Activated CD8-positive, alpha-beta memory T cell treated with anti-CD3 and anti-CD28 coated beads, Interleukin-2, amount 50 U/mL, for 1 hour (primary cell): ENCODE measurements around the gene TGFBR3L.
"Not testable (repeated sequence)": the region's sequence is repeated elsewhere in the genome, so short reads cannot be mapped to it uniquely, and the experiment has no call there.

Source experiments
- DNase-seq: peaks from one replicate; pipeline ENCODE4 v3.0.0-alpha.2; 2020; ENCODE audit errors: extremely low read depth

Gene TGFBR3L

GRCh38 chr19:7928334-7928706, 13.7 kb downstream of the TGFBR3L start:
- no peak for DNase-seq

DNA sequence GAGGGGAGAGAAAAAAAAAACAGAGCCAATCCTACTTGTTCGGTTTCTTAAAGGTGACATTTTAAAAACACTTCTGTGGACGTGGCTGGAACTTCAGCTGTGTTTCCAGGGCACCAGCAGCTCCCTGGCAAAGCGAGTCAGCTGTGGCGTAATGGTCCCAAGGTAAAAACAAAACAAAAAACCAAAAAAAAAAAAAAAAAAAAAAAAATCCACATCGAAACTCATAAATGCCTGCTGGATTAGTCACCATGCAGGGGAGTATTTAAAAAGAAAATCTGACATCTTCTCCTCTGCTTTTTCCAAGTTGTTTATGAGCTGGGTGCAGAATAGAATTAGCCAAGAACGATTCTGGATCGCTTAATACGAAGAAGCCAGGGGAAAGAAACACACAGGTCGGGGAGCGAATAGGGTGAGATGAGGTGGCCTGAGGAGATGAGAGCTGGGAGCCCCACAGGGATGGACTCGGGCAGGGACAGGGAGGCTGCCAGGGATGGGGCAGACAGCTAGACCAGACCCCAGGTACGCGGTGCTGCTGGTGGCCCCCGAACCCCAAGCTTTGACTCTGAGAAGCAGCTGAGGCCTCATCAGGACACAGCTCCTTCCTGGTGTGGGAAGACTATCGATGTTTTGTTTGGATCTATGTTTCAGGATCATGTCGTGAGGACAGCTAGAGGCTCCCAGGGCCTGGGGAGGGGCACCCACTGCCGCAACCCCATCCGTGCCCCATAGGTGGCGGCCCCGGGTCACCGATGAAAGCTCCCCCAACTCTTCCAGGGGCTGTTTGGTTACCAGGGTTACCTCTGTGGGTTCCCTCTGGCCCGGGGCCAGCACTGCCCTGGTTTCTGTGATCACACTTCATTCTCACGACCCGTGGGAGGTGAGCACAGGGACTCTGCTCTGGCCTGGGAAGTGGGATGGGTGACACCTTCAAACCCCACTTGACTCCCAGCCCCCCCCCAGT, 14.4 kb downstream of the TGFBR3L start:
- DNase-seq, result peak; percentile 57

- DNase-seq, result not testable (repeated sequence)
Observed at GRCh38 chr19:7930030-7930429, 15.4 kb downstream of the TGFBR3L start.

- DNase-seq, result no peak
Observed at GRCh38 chr19:7930765-7931164, 16.1 kb downstream of the TGFBR3L start.

DNA sequence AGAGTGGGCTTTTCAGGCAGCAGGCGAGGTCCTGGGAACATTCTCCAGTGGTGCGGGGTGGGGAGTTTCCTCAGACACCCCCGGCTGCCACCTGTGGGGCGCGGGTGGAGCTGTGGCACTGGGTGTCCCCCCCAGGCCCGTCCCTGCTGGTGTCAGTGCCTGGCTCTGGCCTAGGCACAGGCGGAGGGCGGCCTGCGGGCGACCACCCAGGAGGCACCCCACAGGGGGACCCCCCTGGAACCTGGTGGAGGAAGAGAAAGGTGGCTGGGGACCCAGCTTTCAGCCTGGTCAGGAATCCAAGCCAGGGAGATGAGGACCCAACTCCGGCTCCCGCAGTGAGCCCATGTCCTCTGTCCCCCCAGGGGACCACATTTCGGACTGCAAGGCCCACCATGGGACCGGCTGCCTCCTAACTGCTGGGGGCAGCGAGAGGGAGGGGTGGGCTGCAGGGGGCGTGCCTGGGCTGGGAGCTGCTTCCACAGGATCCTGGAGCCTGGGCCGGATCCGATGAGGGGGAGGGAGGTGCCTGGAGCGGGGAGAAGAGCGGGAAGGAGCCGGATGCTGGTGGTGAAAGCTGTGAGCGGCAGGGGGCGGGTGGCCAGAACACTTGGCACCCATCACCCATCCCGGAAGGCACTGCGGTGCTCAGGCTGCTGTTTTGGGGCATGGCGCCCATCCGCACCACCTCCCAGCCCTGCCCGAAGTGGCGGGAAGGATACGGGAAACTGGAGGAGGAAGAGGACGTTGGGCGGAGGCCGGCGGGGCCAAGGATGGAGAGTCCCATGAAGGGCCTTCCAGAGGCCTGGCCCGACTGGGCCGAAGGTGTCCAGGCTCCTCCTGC, 16.8 kb downstream of the TGFBR3L start:
- DNase-seq, result no peak

DNA sequence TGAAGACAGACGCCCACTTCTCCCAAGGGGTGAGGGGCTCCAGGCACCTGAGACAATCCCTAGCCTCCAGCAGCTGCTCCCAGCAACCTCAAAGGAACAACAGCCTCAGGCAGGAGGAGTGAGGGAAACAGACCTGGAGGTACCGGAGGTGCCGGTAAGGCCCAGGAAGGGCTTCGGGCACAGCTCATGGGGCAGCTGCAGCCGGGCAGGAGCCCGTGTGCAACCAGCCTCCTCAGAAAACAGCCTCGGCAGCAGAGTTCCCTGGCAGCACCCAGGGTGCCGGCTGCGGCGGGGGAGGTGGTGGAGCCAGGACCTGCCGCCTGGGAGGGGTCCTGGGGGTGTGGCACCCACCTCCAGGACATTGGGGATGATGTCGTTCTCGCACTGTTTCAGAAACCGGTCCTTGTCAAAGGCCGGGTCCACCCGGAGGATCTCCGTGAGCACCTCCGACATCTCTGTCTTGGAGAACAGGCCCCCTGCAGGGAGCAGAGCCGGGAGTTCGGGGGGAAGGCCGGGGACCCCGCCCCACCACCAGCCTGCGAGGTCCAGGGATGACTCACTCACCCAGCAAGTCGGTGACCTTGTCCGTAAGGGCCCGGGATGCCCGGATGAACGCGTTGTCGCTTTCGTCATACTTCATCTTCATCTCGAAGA, 17.8 kb downstream of the TGFBR3L start:
- DNase-seq, result no peak

DNA sequence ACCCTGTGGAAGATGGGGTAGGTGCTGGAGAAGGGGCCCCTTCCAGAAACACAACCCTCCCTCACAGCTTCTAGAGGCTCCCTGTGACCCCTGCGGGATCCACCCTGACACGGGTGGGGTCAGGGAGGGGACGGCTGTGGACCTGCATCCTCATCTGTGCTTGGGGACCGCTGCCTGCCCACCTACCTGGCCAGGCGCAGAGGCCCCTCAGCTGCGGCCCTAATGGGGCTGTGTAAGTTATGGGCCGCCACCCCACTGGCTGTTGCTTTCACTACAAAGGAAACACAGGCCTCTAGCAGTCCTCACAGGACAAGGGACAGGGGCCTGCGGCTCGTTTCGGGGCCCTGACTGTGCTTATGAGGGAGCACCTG, 18.3 kb downstream of the TGFBR3L start:
- no peak for DNase-seq

- DNase-seq, result no peak
Observed at GRCh38 chr19:7933411-7933810, 18.8 kb downstream of the TGFBR3L start.

GRCh38 chr19:7933828-7934725, 19.4 kb downstream of the TGFBR3L start:
- DNase-seq, result no peak

DNA sequence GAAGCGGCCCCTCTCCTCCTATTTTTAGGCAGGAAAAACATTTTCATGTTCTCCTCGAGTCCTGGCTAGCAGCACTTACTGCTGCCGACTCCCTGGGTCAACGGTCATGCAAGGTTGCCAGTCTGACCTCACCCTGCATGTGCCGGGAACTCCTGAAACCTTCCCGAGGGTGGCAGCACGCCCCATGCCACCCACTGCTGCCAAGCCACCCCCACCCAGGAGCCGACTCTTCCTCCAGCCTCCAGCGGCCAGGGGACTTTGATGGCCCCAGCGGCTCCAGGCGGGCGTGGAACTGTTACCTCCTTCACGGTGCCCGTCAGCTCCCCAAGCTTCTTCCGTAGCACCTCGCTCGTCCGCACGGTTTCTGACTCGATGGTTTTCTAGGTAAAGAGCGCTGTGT, 20.1 kb downstream of the TGFBR3L start:
- no peak for DNase-seq

GRCh38 chr19:7940841-7941240, 26.2 kb downstream of the TGFBR3L start:
- no peak for DNase-seq

DNA sequence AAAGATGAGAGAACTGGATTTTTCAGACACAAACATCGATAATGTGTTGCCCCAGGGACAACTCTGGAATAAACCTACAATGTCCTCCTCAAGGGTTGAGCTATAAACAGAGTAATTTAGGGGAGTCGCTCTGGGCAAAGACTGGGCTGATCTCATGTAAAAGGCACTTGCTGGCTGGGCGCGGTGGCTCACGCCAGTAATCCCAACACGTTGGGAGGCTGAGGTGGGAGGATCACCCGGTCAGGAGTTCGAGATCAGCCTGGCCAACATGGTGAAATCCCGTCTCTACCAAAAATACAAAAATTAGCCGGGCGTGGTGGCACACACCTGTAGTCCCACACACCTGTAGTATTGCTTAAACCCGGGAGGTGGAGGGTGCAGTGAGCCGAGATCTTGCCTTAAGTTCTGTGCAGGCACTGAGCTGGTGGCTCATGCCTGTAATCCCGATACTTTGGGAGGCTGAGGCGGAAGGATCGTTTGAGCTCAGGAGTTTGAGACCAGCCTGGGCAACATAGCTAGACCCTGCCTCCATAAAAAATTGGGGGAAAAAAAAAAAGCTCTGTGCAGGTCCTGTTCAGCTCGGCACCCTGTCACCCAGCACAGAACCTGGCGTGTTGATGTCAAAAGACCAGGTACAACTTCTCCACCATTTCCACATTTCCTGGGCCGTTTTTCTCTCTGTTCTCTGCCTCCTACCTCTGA, 27.4 kb downstream of the TGFBR3L start:
- no peak for DNase-seq

GRCh38 chr19:7942981-7943443, 28.4 kb downstream of the TGFBR3L start:
- DNase-seq, result no peak

GRCh38 chr19:7943444-7944176, 29.0 kb downstream of the TGFBR3L start, which contains the start of gene TIMM44:
Gene TIMM44, minus strand, starts transcription at chr19:7943666. Its CDS starts 15 bp downstream, at chr19:7943651.
- DNase-seq, result peak; percentile 96

DNA sequence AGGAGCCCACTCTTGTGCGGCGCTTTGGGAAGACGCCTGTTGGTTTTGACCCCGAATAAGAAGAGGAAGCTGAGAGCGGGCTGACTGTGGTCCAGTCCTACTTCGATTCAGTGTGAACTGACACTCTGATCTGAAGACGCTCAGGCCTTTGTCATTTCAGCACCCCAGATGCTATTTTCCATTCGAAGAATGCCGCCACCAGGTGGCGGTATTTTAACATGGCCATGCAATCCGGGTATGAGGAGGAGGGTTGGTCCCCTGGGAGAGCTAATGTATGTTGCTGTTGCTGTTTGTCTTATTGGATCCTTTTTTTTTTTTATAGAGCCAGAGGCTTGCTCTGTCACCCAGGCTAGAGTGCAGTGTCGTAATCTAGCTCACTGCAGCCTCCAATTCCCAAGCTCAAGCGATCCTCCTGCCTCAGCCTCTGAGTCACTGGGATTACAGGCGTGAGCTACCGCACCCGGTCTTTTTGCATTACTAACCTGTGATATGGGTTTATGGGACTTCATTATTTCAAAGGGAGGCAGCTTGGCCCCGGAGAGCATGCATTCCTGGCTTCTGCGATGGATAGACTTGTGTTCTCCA, 29.6 kb downstream of the TGFBR3L start:
- DNase-seq, result peak; percentile 47

DNA sequence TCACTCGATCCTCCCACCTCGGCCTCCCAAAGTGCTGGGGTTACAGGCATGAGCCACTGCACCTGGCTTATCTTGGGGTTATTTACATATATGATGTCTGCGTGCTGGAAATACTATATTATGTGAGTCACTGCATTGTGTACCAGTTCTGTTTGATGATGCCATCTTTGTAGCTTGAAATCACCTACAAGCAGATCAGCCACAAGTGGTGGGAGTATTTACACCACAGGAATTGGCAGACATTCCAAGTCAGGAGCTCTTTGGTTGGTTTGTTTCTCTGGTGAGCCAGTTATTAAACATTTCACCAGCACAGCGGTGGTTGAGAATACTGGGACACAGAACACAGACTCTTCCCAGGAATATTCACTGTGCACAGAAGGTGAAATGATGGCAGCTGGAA, 33.3 kb downstream of the TGFBR3L start:
- DNase-seq, result no peak

DNA sequence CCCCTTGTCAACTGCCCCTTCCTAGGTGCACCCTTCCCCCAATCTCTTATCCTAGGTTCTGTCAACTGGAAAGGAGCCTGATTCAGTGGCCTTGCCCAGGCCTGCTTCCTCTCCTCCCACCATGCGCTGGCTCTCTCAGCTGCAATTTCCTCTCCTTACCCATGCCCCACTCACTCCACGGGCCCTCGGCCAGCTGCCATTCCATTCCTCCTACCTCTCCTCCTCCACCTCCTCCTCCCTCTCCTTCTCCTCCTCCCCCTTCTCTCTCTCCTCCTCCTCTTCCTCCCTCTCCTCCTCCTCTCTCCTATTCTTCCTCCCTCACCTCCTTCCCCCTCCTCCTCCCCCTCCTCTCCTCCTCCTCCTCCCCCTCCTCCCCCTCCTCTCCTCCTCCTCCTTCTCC, 38.4 kb downstream of the TGFBR3L start:
- DNase-seq, result no peak

DNA sequence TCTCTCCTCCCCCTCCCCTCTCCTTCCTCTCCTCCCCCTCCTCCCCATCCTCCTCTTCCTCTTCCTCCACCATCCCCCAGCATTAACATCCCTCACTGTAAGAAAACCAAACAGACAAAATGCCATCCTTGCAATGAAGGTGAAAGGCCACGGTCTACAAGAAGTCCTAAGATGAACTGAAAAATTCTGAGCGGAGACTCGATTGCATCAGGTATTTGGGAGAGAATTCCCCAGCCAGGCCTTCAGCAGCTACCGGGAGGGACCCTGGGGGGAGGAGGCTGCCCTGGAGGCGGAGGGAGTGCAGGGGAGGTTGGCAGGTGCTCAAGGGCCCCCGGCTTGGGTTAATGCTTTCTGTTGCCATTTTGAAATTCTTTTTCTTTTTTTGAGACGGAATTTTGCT, 38.9 kb downstream of the TGFBR3L start:
- DNase-seq, result no peak

- no peak for DNase-seq
Observed at GRCh38 chr19:7955696-7956095, 41.1 kb downstream of the TGFBR3L start.
